A549 (cell line): ENCODE data around the gene KCTD1. TPM values are rescaled to one million over a fixed set of nuclear protein-coding genes. Genes with fewer than 3 reads are reported as not detected.

ENCODE experiments used
- ATAC-seq, 2 experiments: fragments of 200-7000 bp in 1 of 2; fragments of >200 bp in 1 of 2; cut with Nextera tagmentation in 1 of 2; cut with Tn5 transposase in 1 of 2; 3 replicates each; pipeline versions ENCODE4 v1.8.0 to v1.9.1; 2018 to 2020; ENCODE audit warnings: mild to moderate bottlenecking in 1 of 2, moderate library complexity in 1 of 2
- CTCF ChIA-PET: fragments of 300-600 bp; sonication (Branson Sonifier 250); formaldehyde crosslinking; extraction: SDS; loops from one replicate; lab custom pipeline; 2021; ENCODE audit warnings: antibody characterized with exemption, inconsistent platforms; lab: Yijun Ruan, JAX
- POLR2A ChIA-PET: fragments of 350-600 bp; formaldehyde crosslinking; extraction: SDS; loops from one replicate; lab custom pipeline; 2021; ENCODE audit warnings: antibody characterized with exemption, inconsistent platforms; lab: Yijun Ruan, JAX
- DNase-seq, 2 experiments: peaks; one replicate each; pipeline versions ENCODE4 v3.0.0 to v3.0.0-alpha.2; 2011 to 2016; ENCODE audit warnings: low read depth in 1 of 2, low spot score in 1 of 2
- FAIRE-seq: peaks from 2 replicates; lab custom pipeline; 2011; peaks lifted over from hg19 to GRCh38; lab: Jason Lieb, UNC
- H3K27ac ChIP-seq, 2 experiments: fragments of >200 bp; sonication (Bioruptor Twin); formaldehyde crosslinking; 3 replicates each; pipeline ENCODE4 v1.5.1; 2016 to 2017
- H3K4me1 ChIP-seq: fragments of >200 bp; sonication (Bioruptor Twin); formaldehyde crosslinking; 3 replicates; pipeline ENCODE4 v1.6.1; 2016
- H3K4me2 ChIP-seq: fragments of >200 bp; sonication (Bioruptor Twin); formaldehyde crosslinking; 3 replicates; pipeline ENCODE4 v1.6.1; 2016
- H3K4me3 ChIP-seq: fragments of >200 bp; sonication (Bioruptor Twin); formaldehyde crosslinking; 3 replicates; pipeline ENCODE4 v1.5.1; 2016
- H3K9me3 ChIP-seq: fragments of >200 bp; sonication (Bioruptor Twin); formaldehyde crosslinking; 3 replicates; pipeline ENCODE4 v1.6.1; 2016
- BHLHE40 ChIP-seq: IDR thresholded peaks from 2 replicates; pipeline ENCODE4 v1.6.1; 2012; ENCODE audit warnings: low read depth, low read length, inconsistent platforms
- CHD2 ChIP-seq: fragments of 150-350 bp; IDR thresholded peaks from 2 replicates; pipeline ENCODE4 v1.6.1; 2014; ENCODE audit warnings: low read length; ENCODE audit not compliant: partially characterized antibody
- CHD4 ChIP-seq: fragments of 200-600 bp; sonication (generic); IDR thresholded peaks from 2 replicates; pipeline ENCODE4 v1.6.1; 2016; ENCODE audit warnings: antibody characterized with exemption, mild to moderate bottlenecking, borderline replicate concordance
- EHF ChIP-seq: fragments of 250-450 bp; sonication (Bioruptor Pico); IDR thresholded peaks from 2 replicates; pipeline ENCODE4 v1.5.0; 2020; ENCODE audit warnings: mild to moderate bottlenecking
- EHMT2 ChIP-seq: fragments of 200-600 bp; sonication (generic); IDR thresholded peaks from 2 replicates; pipeline ENCODE4 v1.6.1; 2016; ENCODE audit warnings: antibody characterized with exemption, low read depth, mild to moderate bottlenecking, moderate library complexity
- FOSB ChIP-seq: fragments of 250-450 bp; sonication (Bioruptor Pico); IDR thresholded peaks from 2 replicates; pipeline ENCODE4 v1.5.0; 2020; ENCODE audit warnings: mild to moderate bottlenecking, moderate library complexity
- FOSL2 ChIP-seq, 2 experiments: fragments of 450-650 bp in 1 of 2; fragments of >200 bp in 1 of 2; sonication (Bioruptor Twin) in 1 of 2; formaldehyde crosslinking; IDR thresholded peaks; 2 replicates each; pipeline versions ENCODE4 v1.5.0 to v1.6.1; 2016 to 2020; ENCODE audit warnings: mild to moderate bottlenecking in 1 of 2, moderate library complexity in 1 of 2
- FOXS1 ChIP-seq: fragments of 250-450 bp; sonication (Bioruptor Pico); IDR thresholded peaks from 2 replicates; pipeline ENCODE4 v1.5.0; 2020; ENCODE audit warnings: mild to moderate bottlenecking, moderate library complexity
- HDAC2 ChIP-seq: fragments of 200-600 bp; sonication (generic); IDR thresholded peaks from 2 replicates; pipeline ENCODE4 v1.6.1; 2016
- HOXA7 ChIP-seq: fragments of 250-450 bp; sonication (Bioruptor Pico); IDR thresholded peaks from 2 replicates; pipeline ENCODE4 v1.5.0; 2020; ENCODE audit warnings: mild to moderate bottlenecking, moderate library complexity
- HOXB13 ChIP-seq: fragments of 250-450 bp; sonication (Bioruptor Pico); IDR thresholded peaks from 2 replicates; pipeline ENCODE4 v1.5.0; 2020; ENCODE audit warnings: low read depth, mild to moderate bottlenecking, moderate library complexity
- HOXB5 ChIP-seq: fragments of 250-450 bp; sonication (Bioruptor Pico); IDR thresholded peaks from 2 replicates; pipeline ENCODE4 v1.5.0; 2020; ENCODE audit warnings: mild to moderate bottlenecking, moderate library complexity
- MAFK ChIP-seq: fragments of 450-650 bp; IDR thresholded peaks from 2 replicates; pipeline ENCODE4 v1.6.1; 2014; ENCODE audit not compliant: partially characterized antibody
- MAZ ChIP-seq: fragments of 150-350 bp; IDR thresholded peaks from 2 replicates; pipeline ENCODE4 v1.6.1; 2014; ENCODE audit warnings: antibody characterized with exemption, low read depth, low read length, borderline replicate concordance
- MYC ChIP-seq: IDR thresholded peaks from 2 replicates; pipeline ENCODE4 v1.6.1; 2012; ENCODE audit warnings: mild to moderate bottlenecking, inconsistent platforms, low read length, improper control_type of control experiment, borderline replicate concordance
- PHF8 ChIP-seq: fragments of 200-600 bp; sonication (generic); IDR thresholded peaks from 2 replicates; pipeline ENCODE4 v1.6.1; 2016; ENCODE audit warnings: low read depth, mild to moderate bottlenecking, antibody characterized with exemption, moderate library complexity, borderline replicate concordance
- RARB ChIP-seq: fragments of 250-450 bp; sonication (Bioruptor Pico); IDR thresholded peaks from 2 replicates; pipeline ENCODE4 v1.8.0; 2021; ENCODE audit warnings: mild to moderate bottlenecking, moderate library complexity
- SREBF2 ChIP-seq: fragments of 450-650 bp; IDR thresholded peaks from 2 replicates; pipeline ENCODE4 v1.6.1; 2014; ENCODE audit warnings: mild to moderate bottlenecking, moderate library complexity
- TP53 ChIP-seq: fragments of 250-450 bp; sonication (Bioruptor Pico); IDR thresholded peaks from 2 replicates; pipeline ENCODE4 v1.5.0; 2021; ENCODE audit warnings: mild to moderate bottlenecking, moderate library complexity
- ZC3H11A ChIP-seq: fragments of 450-650 bp; IDR thresholded peaks from 2 replicates; pipeline ENCODE4 v1.6.1; 2014; ENCODE audit warnings: antibody characterized with exemption, mild to moderate bottlenecking
- ZFP36 ChIP-seq: fragments of 450-650 bp; IDR thresholded peaks from 2 replicates; pipeline ENCODE4 v1.6.1; 2014; ENCODE audit warnings: borderline replicate concordance; ENCODE audit not compliant: partially characterized antibody
- ZSCAN20 ChIP-seq: fragments of 250-450 bp; sonication (Bioruptor Pico); IDR thresholded peaks from 2 replicates; pipeline ENCODE4 v1.8.0; 2022; ENCODE audit warnings: mild to moderate bottlenecking, moderate library complexity
- WGBS: methylation state at CpG from one replicate; pipeline ENCODE4 v1.1.6; 2017; ENCODE audit errors: missing lambda C conversion rate; 5-methylcytosine and 5-hydroxymethylcytosine counted together
- polyA plus RNA-seq, 4 experiments: library from polyadenylated mRNA; depleted of rRNA in 3 of 4; stranded (reverse); fragments of >200 nt; fragmentation: RNase III in 1 of 4; extraction: RNeasy Plus Mini Kit Qiagen cat#74134 plus additional on column Dnase treatment in 1 of 4; gene quantifications; 2 replicates in 3 of 4; 3 replicates in 1 of 4; pipeline ENCODE4 v1.2.3, GENCODE V29; 2011 to 2017
- TF ChIP-seq, protein P1 (sequence below): IDR thresholded peaks from 2 replicates; pipeline ENCODE4 v1.6.1; 2012
- TF ChIP-seq, protein P2 (sequence below): fragments of >200 bp; sonication (Bioruptor Twin); formaldehyde crosslinking; IDR thresholded peaks from 3 replicates; pipeline ENCODE4 v1.5.1; 2016

Gene KCTD1
- polyA plus RNA-seq, 2 of the 4 experiments (the other 2 are of a cell fraction): 26.1 to 32.1 TPM

DNA sequence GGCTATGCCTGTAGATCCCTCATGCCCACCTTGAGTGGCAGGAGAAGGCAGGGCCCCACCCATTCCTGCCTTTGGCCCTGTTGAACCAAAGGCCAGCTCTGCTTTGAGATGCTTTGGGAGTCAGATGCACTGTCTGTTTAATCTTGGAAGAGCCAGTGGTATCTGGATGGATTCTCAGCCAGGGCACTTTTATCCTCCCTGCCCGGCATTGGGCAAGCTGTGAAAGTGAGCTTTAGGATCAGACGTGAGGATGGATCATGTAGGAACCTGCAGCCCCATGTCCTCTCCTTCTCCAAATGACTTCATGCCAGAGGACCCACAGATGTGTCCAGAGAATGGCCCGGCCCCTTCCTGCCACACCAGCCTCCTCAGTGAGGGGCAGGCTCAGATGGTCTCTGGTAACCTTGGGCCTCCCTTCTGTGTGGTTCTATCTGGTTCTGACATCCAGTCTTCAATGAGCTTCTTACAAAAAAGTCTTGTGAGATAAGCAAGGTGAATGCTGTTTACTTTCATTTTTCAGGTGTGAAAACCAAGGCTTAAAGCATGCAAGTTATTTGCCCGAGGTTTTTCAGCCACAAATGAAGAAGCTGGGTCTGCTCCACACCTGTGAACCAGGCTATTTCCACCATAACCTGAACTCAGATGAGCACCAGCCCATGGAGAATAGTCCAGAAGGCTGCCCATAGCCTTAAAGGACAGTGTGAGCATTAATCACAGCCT is 123.8 kb downstream of the KCTD1 start:
- no peak for FAIRE-seq
- ChIA-PET CTCF (interaction anchor here (1.0 to 1.9 kb wide), 2 partner anchors 40 to 63 kb away, joined by 3 to 9 read pairs; no protein-coding TSS in a partner anchor), POLR2A (no interaction called here)
- Histone ChIP-seq H3K4me2 (no peak overlapping the region), H3K9me3 (no peaks in the 10 kb centered on the region), H3K4me1 (peaks cover 5% of the 10 kb centered on the region), H3K4me3 (no peak overlapping the region), H3K27ac (peak overlapping the region in 1 of 2 experiments; percentile 33; a peak in 1 of 6 replicates)
- 78% methylated on average over 4 of the region's 4 CpGs for WGBS
- no peak for TF ChIP-seq RARB
- TF ChIP-seq TP53 (CRISPR knock-in tag): no peak
- TF ChIP-seq EHF (CRISPR knock-in tag): no peak
- TF ChIP-seq FOXS1 (CRISPR knock-in tag): no peak
- TF ChIP-seq CHD2: no peak
- TF ChIP-seq EHMT2: no peak
- TF ChIP-seq ZFP36: no peak
- TF ChIP-seq HOXA7 (CRISPR knock-in tag): no peak
- DNase-seq: no peak
- no peak for ATAC-seq

DNA sequence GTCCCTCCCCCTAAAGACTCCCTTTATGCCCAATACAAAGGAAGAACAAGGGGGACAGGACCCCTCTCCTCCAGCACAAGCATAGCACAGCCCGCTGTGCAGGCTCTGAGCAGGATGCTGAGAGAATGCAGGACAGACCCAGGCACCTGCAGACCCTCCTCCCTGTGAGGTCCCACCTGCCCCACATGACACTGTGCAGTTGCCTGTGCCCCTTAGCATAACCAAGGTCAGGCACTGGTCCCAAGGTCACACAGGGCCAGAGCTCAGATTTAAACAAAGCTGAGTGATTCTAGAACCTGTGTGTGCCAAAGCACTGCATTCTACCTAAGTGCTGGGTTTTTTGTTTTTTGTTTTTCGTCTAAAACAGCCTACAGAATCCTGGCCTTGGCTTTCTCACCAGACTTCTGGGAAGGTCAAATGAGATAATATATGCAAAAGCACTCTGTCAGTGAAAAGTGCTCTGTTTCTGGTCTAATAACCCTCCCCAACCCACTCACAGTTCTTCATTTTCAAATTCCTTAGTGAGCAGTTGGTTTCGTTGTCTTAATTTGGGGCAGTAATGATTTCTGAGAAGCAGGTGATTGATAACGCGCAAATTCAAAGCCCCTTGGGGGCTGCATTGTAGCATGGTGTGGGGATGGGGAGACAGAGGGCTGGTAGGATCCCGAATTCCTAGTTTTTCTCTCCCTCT is 125.7 kb downstream of the KCTD1 start:
- CTCF ChIA-PET: interaction anchor here (1.0 to 1.1 kb wide), 2 partner anchors 17 kb away, joined by 3 to 4 read pairs; no protein-coding TSS in a partner anchor

DNA sequence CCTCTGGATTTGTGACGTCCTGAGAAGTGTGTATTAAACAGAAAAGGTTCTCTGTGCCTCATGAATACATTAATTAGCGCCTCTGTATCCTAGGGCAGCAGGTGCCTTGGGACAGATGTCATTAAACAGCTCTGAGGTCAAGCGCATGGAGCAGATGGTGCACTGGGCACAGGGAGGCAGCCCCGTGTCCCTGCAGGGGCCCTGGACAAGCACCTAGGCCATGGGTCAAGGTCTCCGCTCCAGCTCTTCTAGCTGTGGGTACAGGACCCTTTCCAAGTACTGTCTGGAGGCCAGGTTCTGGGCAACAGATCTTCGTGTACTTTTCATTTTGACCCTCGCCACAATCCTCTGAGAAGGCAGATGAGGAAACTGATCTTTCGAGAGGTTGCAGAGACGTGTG is 126.4 kb downstream of the KCTD1 start:
- no peak for TF ChIP-seq MAZ
- DNase-seq (no peak), ATAC-seq (no peak), FAIRE-seq (no peak)
- Histone ChIP-seq H3K27ac (no peak overlapping the region), H3K9me3 (no peaks in the 10 kb centered on the region), H3K4me1 (no peaks in the 10 kb centered on the region), H3K4me3 (no peak overlapping the region), H3K4me2 (no peak overlapping the region)
- ChIA-PET POLR2A (no interaction called here), CTCF (interaction anchor here (1.0 kb wide), 1 partner anchor 16 kb away, joined by 4 read pairs; no protein-coding TSS in a partner anchor)
- 85% methylated on average over 9 of the region's 9 CpGs for WGBS

More for the DNA sequence above, 125.7 kb downstream of the KCTD1 start:
- TF ChIP-seq SREBF2: no peak
- no peak for TF ChIP-seq ZC3H11A
- no peak for TF ChIP-seq HOXA7 (CRISPR knock-in tag)
- TF ChIP-seq HOXB5 (CRISPR knock-in tag): no peak
- TF ChIP-seq MYC: no peak
- no peak for TF ChIP-seq EHMT2
- TF ChIP-seq HDAC2: no peak
- no peak for TF ChIP-seq EHF (CRISPR knock-in tag)
- TF ChIP-seq, protein P1, sequence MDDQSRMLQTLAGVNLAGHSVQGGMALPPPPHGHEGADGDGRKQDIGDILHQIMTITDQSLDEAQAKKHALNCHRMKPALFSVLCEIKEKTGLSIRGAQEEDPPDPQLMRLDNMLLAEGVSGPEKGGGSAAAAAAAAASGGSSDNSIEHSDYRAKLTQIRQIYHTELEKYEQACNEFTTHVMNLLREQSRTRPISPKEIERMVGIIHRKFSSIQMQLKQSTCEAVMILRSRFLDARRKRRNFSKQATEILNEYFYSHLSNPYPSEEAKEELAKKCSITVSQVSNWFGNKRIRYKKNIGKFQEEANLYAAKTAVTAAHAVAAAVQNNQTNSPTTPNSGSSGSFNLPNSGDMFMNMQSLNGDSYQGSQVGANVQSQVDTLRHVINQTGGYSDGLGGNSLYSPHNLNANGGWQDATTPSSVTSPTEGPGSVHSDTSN: no peak
- no peak for TF ChIP-seq MAFK
- no peak for TF ChIP-seq FOSL2 (IDR thresholded peaks at IDR 0.05)
- no peak for TF ChIP-seq FOSL2 (CRISPR knock-in tag; IDR thresholded peaks at IDR 0.05)
- TF ChIP-seq PHF8: no peak
- TF ChIP-seq HOXB13 (CRISPR knock-in tag): no peak
- TF ChIP-seq, protein P2, sequence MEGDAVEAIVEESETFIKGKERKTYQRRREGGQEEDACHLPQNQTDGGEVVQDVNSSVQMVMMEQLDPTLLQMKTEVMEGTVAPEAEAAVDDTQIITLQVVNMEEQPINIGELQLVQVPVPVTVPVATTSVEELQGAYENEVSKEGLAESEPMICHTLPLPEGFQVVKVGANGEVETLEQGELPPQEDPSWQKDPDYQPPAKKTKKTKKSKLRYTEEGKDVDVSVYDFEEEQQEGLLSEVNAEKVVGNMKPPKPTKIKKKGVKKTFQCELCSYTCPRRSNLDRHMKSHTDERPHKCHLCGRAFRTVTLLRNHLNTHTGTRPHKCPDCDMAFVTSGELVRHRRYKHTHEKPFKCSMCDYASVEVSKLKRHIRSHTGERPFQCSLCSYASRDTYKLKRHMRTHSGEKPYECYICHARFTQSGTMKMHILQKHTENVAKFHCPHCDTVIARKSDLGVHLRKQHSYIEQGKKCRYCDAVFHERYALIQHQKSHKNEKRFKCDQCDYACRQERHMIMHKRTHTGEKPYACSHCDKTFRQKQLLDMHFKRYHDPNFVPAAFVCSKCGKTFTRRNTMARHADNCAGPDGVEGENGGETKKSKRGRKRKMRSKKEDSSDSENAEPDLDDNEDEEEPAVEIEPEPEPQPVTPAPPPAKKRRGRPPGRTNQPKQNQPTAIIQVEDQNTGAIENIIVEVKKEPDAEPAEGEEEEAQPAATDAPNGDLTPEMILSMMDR: no peak
- TF ChIP-seq ZSCAN20 (CRISPR knock-in tag): no peak
- no peak for TF ChIP-seq CHD4
- TF ChIP-seq BHLHE40: no peak
- no peak for TF ChIP-seq FOSB (CRISPR knock-in tag)
- WGBS: 87% methylated on average over 6 of the region's 6 CpGs
- POLR2A ChIA-PET: no interaction called here
- DNase-seq (no peak), ATAC-seq (no peak), FAIRE-seq (no peak)
- no peak overlapping the region for H3K4me3 ChIP-seq
- H3K27ac ChIP-seq: no peak overlapping the region
- no peak overlapping the region for H3K4me2 ChIP-seq
- no peaks in the 10 kb centered on the region for H3K4me1 ChIP-seq
- no peaks in the 10 kb centered on the region for H3K9me3 ChIP-seq
